HepG2 (cell line): ENCODE results near the gene MTFP1. TPM values are rescaled to one million over a fixed set of nuclear protein-coding genes. Genes with fewer than 3 reads are reported as not detected.

Source experiments
- AKAP8 ChIP-seq: sonication (generic); formaldehyde crosslinking; IDR thresholded peaks from 2 replicates; pipeline ENCODE4 v1.5.1; 2020; ENCODE audit warnings: mild to moderate bottlenecking, missing genetic modification reagents
- CENPT ChIP-seq: sonication (generic); formaldehyde crosslinking; IDR thresholded peaks from 2 replicates; pipeline ENCODE4 v1.8.0; 2022; ENCODE audit warnings: low read depth, mild to moderate bottlenecking, moderate library complexity, missing genetic modification reagents
- CREM ChIP-seq, 2 experiments: sonication (generic) in 1 of 2; formaldehyde crosslinking in 1 of 2; IDR thresholded peaks; 2 replicates each; pipeline versions ENCODE4 v1.4.0 to v1.6.1; 2016 to 2020; ENCODE audit warnings: antibody characterized with exemption in 1 of 2, mild to moderate bottlenecking in 1 of 2, missing genetic modification reagents in 1 of 2
- ETV5 ChIP-seq: IDR thresholded peaks from 2 replicates; pipeline ENCODE4 v1.6.1; 2018; ENCODE audit warnings: missing biosample characterization, missing genetic modification reagents, inconsistent platforms, borderline replicate concordance
- FOXP1 ChIP-seq, 2 experiments: fragments of 450-650 bp in 1 of 2; IDR thresholded peaks; 2 replicates each; pipeline ENCODE4 v1.6.1; 2017 to 2018; ENCODE audit warnings: antibody characterized with exemption in 1 of 2
- HNF4A ChIP-seq: sonication (generic); formaldehyde crosslinking; IDR thresholded peaks from 2 replicates; pipeline ENCODE4 v1.4.0; 2020; ENCODE audit warnings: missing genetic modification reagents
- IRF1 ChIP-seq: sonication (generic); formaldehyde crosslinking; IDR thresholded peaks from 2 replicates; pipeline ENCODE4 v1.4.0; 2020; ENCODE audit warnings: low read depth, mild to moderate bottlenecking, missing genetic modification reagents
- KMT2B ChIP-seq: IDR thresholded peaks from 2 replicates; pipeline ENCODE4 v1.6.1; 2016; ENCODE audit warnings: missing genetic modification reagents, missing compliant biosample characterization
- MAZ ChIP-seq, 2 experiments: sonication (generic) in 1 of 2; formaldehyde crosslinking in 1 of 2; IDR thresholded peaks; 2 replicates each; pipeline versions ENCODE4 v1.5.0 to v1.6.1; 2012 to 2020; ENCODE audit warnings: low read depth in 2 of 2, mild to moderate bottlenecking in 2 of 2, borderline replicate concordance in 1 of 2, improper control_type of control experiment in 1 of 2, low read length in 1 of 2, missing genetic modification reagents in 1 of 2, moderate library complexity in 1 of 2
- MEIS1 ChIP-seq: sonication (generic); formaldehyde crosslinking; IDR thresholded peaks from 2 replicates; pipeline ENCODE4 v1.9.0; 2021; ENCODE audit warnings: mild to moderate bottlenecking, missing genetic modification reagents, moderate library complexity, borderline replicate concordance
- PBX2 ChIP-seq: IDR thresholded peaks from 2 replicates; pipeline ENCODE4 v1.6.1; 2016; ENCODE audit warnings: control low read depth
- RFX3 ChIP-seq: IDR thresholded peaks from 2 replicates; pipeline ENCODE4 v1.6.1; 2016; ENCODE audit warnings: missing biosample characterization, missing genetic modification reagents
- SCMH1 ChIP-seq: sonication (generic); formaldehyde crosslinking; IDR thresholded peaks from 2 replicates; pipeline ENCODE4 v1.9.0; 2021; ENCODE audit warnings: missing genetic modification reagents, mild to moderate bottlenecking, borderline replicate concordance
- TSC22D2 ChIP-seq: sonication (generic); formaldehyde crosslinking; IDR thresholded peaks from 2 replicates; pipeline ENCODE4 v1.5.1; 2020; ENCODE audit warnings: missing genetic modification reagents, mild to moderate bottlenecking, borderline replicate concordance
- ZIK1 ChIP-seq: sonication (generic); formaldehyde crosslinking; IDR thresholded peaks from 2 replicates; pipeline ENCODE4 v1.5.0; 2020; ENCODE audit warnings: mild to moderate bottlenecking, low read depth, missing genetic modification reagents, borderline replicate concordance
- ZMYM3 ChIP-seq: sonication (generic); formaldehyde crosslinking; IDR thresholded peaks from 2 replicates; pipeline ENCODE4 v1.5.1; 2020; ENCODE audit warnings: mild to moderate bottlenecking, missing genetic modification reagents
- ZNF207 ChIP-seq: fragments of 450-650 bp; IDR thresholded peaks from 2 replicates; pipeline ENCODE4 v1.6.1; 2016; ENCODE audit warnings: antibody characterized with exemption, borderline replicate concordance
- ZNF230 ChIP-seq: sonication (generic); formaldehyde crosslinking; IDR thresholded peaks from 2 replicates; pipeline ENCODE4 v1.4.0; 2020; ENCODE audit warnings: mild to moderate bottlenecking, missing genetic modification reagents
- ZNF30 ChIP-seq: sonication (generic); formaldehyde crosslinking; IDR thresholded peaks from 2 replicates; pipeline ENCODE4 v1.5.0; 2020; ENCODE audit warnings: mild to moderate bottlenecking, missing genetic modification reagents
- ZNF326 ChIP-seq: sonication (generic); formaldehyde crosslinking; IDR thresholded peaks from 2 replicates; pipeline ENCODE4 v1.4.0; 2020; ENCODE audit warnings: missing genetic modification reagents, borderline replicate concordance
- ZNF446 ChIP-seq: sonication (generic); formaldehyde crosslinking; IDR thresholded peaks from 2 replicates; pipeline ENCODE4 v1.5.0; 2020; ENCODE audit warnings: mild to moderate bottlenecking, missing genetic modification reagents
- ZNF503 ChIP-seq: sonication (generic); formaldehyde crosslinking; IDR thresholded peaks from 2 replicates; pipeline ENCODE4 v1.4.0; 2020; ENCODE audit warnings: missing genetic modification reagents
- ZNF543 ChIP-seq: sonication (generic); formaldehyde crosslinking; IDR thresholded peaks from 2 replicates; pipeline ENCODE4 v1.4.0; 2020; ENCODE audit warnings: mild to moderate bottlenecking, missing genetic modification reagents
- ZNF550 ChIP-seq: sonication (generic); formaldehyde crosslinking; IDR thresholded peaks from 2 replicates; pipeline ENCODE4 v1.4.0; 2020; ENCODE audit warnings: mild to moderate bottlenecking, missing genetic modification reagents, borderline replicate concordance
- ZNF747 ChIP-seq: sonication (generic); formaldehyde crosslinking; IDR thresholded peaks from 2 replicates; pipeline ENCODE4 v1.8.1; 2023; ENCODE audit warnings: missing genetic modification reagents, mild to moderate bottlenecking, borderline replicate concordance
- ZNF766 ChIP-seq: sonication (generic); formaldehyde crosslinking; IDR thresholded peaks from 2 replicates; pipeline ENCODE4 v1.5.0; 2020; ENCODE audit warnings: missing genetic modification reagents, borderline replicate concordance
- ZNF776 ChIP-seq: sonication (generic); formaldehyde crosslinking; IDR thresholded peaks from 2 replicates; pipeline ENCODE4 v1.4.0; 2020; ENCODE audit warnings: mild to moderate bottlenecking, missing genetic modification reagents
- ZNF879 ChIP-seq: sonication (generic); formaldehyde crosslinking; IDR thresholded peaks from 2 replicates; pipeline ENCODE4 v1.8.1; 2023; ENCODE audit warnings: missing genetic modification reagents
- polyA plus RNA-seq, 8 experiments: library from polyadenylated mRNA; depleted of rRNA in 3 of 8; stranded (reverse) in 7 of 8; unstranded in 1 of 8; fragments of >200 nt; fragmentation: Illumina TruSeq in 4 of 8; extraction: Trizol in 4 of 8; gene quantifications; 2 replicates each; pipeline versions ENCODE4 v1.2.1 to v1.2.3, GENCODE V29; 2011 to 2016; ENCODE audit warnings: low read depth in 4 of 8, missing spikeins in 1 of 8, mixed read lengths in 1 of 8; ENCODE audit not compliant: insufficient read depth in 1 of 8
- total RNA-seq, 5 experiments: library from RNA; depleted of rRNA; stranded (reverse); fragments of >200 nt; fragmentation: Illumina TruSeq; extraction: Trizol; gene quantifications; 2 replicates each; pipeline ENCODE4 v1.2.3, GENCODE V29; 2016; ENCODE audit warnings: low read depth in 1 of 5

The MTFP1 gene
- total and polyA plus RNA-seq, 2 of the 13 experiments (the other 11 are each of a cell fraction or from before 2014, with no cell fraction given) = 29.5 to 45.6 TPM

- TF ChIP-seq FOXP1 (IDR thresholded peaks at IDR 0.05) (no peak), FOXP1 (CRISPR knock-in tag; IDR thresholded peaks at IDR 0.05) (no peak; the same call in 1 of the 2 replicates), ZNF326 (no peak), HNF4A (CRISPR knock-in tag) (0 out of 2 replicates have a peak, but pooled peaks have one; percentile 23), ZNF230 (CRISPR knock-in tag) (no peak; the same call in 1 of the 2 replicates), CREM (IDR thresholded peaks at IDR 0.05) (peak; percentile 93), CREM (CRISPR knock-in tag; IDR thresholded peaks at IDR 0.05) (no peak), ZNF550 (CRISPR knock-in tag) (no peak), KMT2B (CRISPR knock-in tag) (peak; percentile 54), MEIS1 (CRISPR knock-in tag) (no peak; the same call in 1 of the 2 replicates), IRF1 (no peak), TSC22D2 (CRISPR knock-in tag) (no peak), ZNF766 (CRISPR knock-in tag) (no peak), ZNF543 (CRISPR knock-in tag) (0 out of 2 replicates have a peak, but pooled peaks have one; percentile 20), ZMYM3 (peak; percentile 86), ZNF879 (CRISPR knock-in tag) (peak; percentile 76; the same call in 1 of the 2 replicates), ZNF503 (no peak), ZNF747 (CRISPR knock-in tag) (peak; percentile 54; the same call in 1 of the 2 replicates), ZNF30 (CRISPR knock-in tag) (no peak), ZNF207 (no peak), RFX3 (CRISPR knock-in tag) (no peak), SCMH1 (CRISPR knock-in tag) (no peak), ZIK1 (CRISPR knock-in tag) (no peak), ETV5 (no peak; the same call in 1 of the 2 replicates), AKAP8 (CRISPR knock-in tag) (no peak), CENPT (CRISPR knock-in tag) (no peak), ZNF446 (CRISPR knock-in tag) (no peak), ZNF776 (CRISPR knock-in tag) (no peak), MAZ (IDR thresholded peaks at IDR 0.05; ENCODE audit: borderline replicate concordance, low read depth, low read length) (peak; percentile 87), MAZ (CRISPR knock-in tag; IDR thresholded peaks at IDR 0.05; ENCODE audit: low read depth) (peak; percentile 89), PBX2 (CRISPR knock-in tag) (no peak)
Observed at GRCh38 chr22:30423959-30424533, 1.5 kb upstream of the MTFP1 start (continued).
